GM18520 (cell line): ENCODE results near the gene CLCN3.
"Not testable (repeated sequence)": the region's sequence is repeated elsewhere in the genome, so short reads cannot be mapped to it uniquely, and the experiment has no call there.

Experiments used
- ATAC-seq: cut with Tn5 transposase; IDR thresholded peaks from one replicate; pipeline ENCODE4 v1.9.1; 2021; ENCODE audit not compliant: unreplicated experiment

The CLCN3 gene

DNA sequence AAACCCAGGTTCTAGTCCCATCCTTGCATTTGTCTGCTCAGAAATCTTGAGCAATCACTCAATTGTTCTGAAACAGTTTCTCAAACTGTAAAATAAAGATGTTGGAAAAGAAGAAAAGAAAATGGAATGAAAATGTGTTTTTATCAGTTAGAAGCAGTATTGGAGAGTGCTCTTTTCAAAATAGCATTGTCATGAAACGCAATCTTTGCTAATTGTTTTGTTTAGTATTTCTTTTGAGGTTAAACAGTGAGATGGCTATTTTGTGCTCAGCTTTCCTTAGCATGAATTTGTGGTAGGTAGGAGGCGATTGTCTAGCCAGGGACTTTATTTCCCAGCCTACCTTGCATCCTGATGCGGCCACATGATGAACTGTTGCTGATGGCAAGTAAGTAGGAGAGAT lies 148.0 kb downstream of the CLCN3 start:
- ATAC-seq = no peak

DNA sequence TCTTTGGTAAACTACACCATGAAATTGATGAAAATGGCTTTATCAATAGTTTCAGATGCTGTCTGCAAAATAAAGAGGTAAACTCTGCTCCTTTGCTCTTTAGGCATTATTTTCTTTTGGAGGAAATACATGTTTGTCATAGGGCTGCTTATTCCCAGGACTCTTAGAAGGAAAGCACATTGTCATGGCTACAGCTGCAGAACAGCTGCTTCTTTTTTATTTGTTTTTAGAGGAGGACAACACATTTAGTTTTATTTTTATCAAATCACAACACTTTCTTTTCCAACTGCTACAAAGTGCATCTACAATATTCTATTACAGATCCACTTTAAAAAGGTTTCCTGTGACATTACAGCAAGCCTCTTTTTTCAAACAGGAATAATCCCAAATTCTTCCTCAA lies 150.0 kb downstream of the CLCN3 start:
- no peak for ATAC-seq

DNA sequence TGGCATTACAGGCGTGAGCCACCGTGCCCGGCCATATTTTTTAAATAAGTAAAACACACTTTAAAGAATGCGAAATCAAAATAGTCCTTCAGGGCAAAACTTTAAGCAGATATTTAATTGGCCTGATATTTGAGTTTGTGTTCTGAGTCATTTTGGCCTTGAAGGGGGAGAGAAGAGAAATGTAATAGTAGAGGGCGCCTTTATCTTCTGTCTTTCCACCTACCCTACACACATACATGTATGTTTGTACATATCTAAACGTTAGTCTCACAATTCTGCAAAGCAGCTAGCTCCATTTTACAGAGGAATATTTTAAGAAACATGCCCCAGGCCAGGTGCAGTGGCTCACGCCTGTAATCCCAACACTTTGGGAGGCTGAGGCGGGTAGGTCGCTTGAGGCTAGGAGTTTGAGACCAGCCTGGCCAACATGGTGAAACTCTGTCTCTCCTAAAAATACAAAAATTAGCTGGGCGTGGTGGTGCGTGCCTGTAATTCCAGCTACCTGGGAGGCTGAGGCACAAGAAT lies 151.2 kb downstream of the CLCN3 start:
- ATAC-seq = not testable (repeated sequence)
